Raji (cell line): Measurements from ENCODE around the gene CLPTM1L.

Experiments used
- POLR2A ChIP-seq: IDR thresholded peaks from 2 replicates; pipeline ENCODE4 v1.6.1; 2011; ENCODE audit warnings: low read depth, low read length, control low read depth; ENCODE audit not compliant: insufficient read depth

The CLPTM1L gene

DNA sequence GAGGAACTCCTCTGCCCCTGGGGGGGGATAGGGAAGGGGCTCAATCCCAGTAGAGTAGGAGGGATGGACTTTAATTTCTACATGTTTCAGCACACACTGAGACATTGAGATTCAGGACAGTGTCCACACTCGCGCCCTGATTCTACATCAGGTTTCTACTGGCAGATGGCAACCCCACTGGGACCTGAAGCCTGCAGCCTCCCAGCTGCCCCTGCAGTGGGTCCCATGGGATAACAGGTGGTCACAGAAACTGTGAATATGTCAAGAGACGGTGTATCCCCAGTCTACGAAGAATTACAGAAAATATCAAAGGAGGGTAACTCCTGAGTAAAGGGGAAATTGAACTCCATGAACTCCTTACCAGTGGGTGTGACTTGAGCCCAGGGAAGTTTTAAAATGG, 47.7 kb downstream of the CLPTM1L start:
- TF ChIP-seq POLR2A: no peak; the same call in 1 of the 2 replicates

GRCh38 chr5:1295650-1296037, 49.3 kb downstream of the CLPTM1L start:
- TF ChIP-seq POLR2A: no peak

- peak; percentile 63 for TF ChIP-seq POLR2A
Measured at GRCh38 chr5:1294835-1295649, 49.9 kb downstream of the CLPTM1L start, which contains the start of gene TERT. Gene TERT (minus strand): TSS chr5:1295068. CDS start chr5:1294989, 79 bp downstream.

GRCh38 chr5:1294206-1294834, 50.6 kb downstream of the CLPTM1L start:
- TF ChIP-seq POLR2A: no peak; the same call in 1 of the 2 replicates

DNA sequence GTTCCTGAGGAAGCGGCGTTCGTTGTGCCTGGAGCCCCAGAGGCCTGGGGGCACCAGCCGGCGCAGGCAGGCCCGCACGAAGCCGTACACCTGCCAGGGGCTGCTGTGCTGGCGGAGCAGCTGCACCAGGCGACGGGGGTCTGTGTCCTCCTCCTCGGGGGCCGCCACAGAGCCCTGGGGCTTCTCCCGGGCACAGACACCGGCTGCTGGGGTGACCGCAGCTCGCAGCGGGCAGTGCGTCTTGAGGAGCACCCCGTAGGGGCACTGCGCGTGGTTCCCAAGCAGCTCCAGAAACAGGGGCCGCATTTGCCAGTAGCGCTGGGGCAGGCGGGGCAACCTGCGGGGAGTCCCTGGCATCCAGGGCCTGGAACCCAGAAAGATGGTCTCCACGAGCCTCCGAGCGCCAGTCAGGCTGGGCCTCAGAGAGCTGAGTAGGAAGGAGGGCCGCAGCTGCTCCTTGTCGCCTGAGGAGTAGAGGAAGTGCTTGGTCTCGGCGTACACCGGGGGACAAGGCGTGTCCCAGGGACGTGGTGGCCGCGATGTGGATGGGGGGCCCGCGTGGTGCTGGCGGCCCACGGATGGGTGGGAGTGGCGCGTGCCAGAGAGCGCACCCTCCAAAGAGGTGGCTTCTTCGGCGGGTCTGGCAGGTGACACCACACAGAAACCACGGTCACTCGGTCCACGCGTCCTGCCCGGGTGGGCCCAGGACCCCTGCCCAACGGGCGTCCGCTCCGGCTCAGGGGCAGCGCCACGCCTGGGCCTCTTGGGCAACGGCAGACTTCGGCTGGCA, 51.3 kb downstream of the CLPTM1L start:
- TF ChIP-seq POLR2A: no peak

- TF ChIP-seq POLR2A: no peak
Measured at GRCh38 chr5:1292846-1293415, 52.0 kb downstream of the CLPTM1L start.

GRCh38 chr5:1292139-1292538, 52.8 kb downstream of the CLPTM1L start:
- TF ChIP-seq POLR2A: no peak

GRCh38 chr5:1291611-1292080, 53.3 kb downstream of the CLPTM1L start:
- TF ChIP-seq POLR2A: no peak

DNA sequence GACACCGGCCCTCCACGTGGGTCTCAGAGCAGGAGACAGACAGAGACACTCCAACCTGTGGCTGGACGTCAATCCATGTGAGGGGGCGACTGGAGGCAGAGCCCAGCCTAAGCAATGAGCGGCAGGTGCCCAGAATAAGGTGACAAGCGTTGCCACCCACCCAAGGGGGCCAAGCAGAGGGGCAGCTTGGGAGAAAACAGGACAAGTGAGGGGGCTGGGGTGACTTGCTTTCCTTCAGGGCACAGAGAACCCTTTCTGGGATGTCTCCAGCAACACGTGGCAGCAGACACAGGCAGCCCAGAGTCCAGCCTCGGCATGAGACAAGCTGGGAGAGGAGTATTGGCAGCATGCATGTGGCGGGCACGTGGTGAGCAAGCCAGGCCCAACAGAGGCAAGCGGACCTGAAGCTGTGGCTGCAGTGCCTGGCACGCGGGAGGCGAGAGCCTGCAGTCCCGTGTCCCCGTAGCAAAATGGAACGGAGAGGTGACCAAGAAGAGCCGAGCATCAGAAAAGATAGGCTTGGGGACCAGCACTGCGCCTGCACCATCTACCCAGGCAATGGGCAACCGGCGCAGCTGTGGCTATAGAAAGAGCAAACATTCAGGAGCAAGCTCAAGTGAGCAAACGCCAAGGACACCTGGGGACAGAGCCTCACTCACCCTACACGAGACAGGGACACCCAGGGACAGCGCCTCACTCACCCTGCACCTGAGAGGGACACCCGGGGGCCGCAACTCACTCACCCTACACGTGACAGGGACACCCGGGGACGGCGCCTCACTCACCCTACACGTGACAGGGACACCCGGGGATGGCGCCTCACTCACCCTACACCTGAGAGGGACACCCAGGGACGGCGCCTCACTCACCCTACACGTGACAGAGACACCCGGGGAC, 56.2 kb downstream of the CLPTM1L start:
- no peak for TF ChIP-seq POLR2A

GRCh38 chr5:1285883-1286291, 59.0 kb downstream of the CLPTM1L start:
- no peak for TF ChIP-seq POLR2A

- no peak for TF ChIP-seq POLR2A
Measured at GRCh38 chr5:1285141-1285540, 59.8 kb downstream of the CLPTM1L start.

GRCh38 chr5:1282131-1282992, 62.5 kb downstream of the CLPTM1L start:
- TF ChIP-seq POLR2A: no peak
